Endodermal cell (in vitro differentiated cells): ENCODE measurements around the gene STX8. TPM values are rescaled to one million over a fixed set of nuclear protein-coding genes. Genes with fewer than 3 reads are reported as not detected.

ENCODE experiments used
- DNase-seq: peaks from one replicate; pipeline ENCODE4 v3.0.0-alpha.2; 2017
- H3K27ac ChIP-seq: 2 replicates; pipeline ENCODE4 v1.5.1; 2013; ENCODE audit warnings: mild to moderate bottlenecking, low read depth, low read length, moderate library complexity
- H3K27me3 ChIP-seq: 2 replicates; pipeline ENCODE4 v1.6.1; 2013; ENCODE audit warnings: mild to moderate bottlenecking, low read length, moderate library complexity; ENCODE audit not compliant: insufficient read depth, control insufficient read depth, poor library complexity, severe bottlenecking
- H3K36me3 ChIP-seq: 2 replicates; pipeline ENCODE4 v1.7.0; 2013; ENCODE audit warnings: mild to moderate bottlenecking, low read length, moderate library complexity; ENCODE audit not compliant: control insufficient read depth, insufficient read depth
- H3K4me1 ChIP-seq: one replicate; pipeline ENCODE4 v1.7.0; 2013; ENCODE audit warnings: low read length; ENCODE audit not compliant: control insufficient read depth, insufficient read depth
- H3K4me3 ChIP-seq: 2 replicates; pipeline ENCODE4 v1.5.1; 2013; ENCODE audit warnings: mild to moderate bottlenecking, low read length, moderate library complexity
- H3K9ac ChIP-seq: 2 replicates; pipeline ENCODE4 v1.6.1; 2013; ENCODE audit warnings: mild to moderate bottlenecking, low read length, moderate library complexity; ENCODE audit not compliant: poor library complexity, severe bottlenecking; ENCODE audit errors: extremely low read depth
- H3K9me3 ChIP-seq: 2 replicates; pipeline ENCODE4 v1.6.1; 2013; ENCODE audit warnings: mild to moderate bottlenecking, low read length, moderate library complexity; ENCODE audit not compliant: control insufficient read depth
- H3K27ac Mint-ChIP-seq: 2 replicates; pipeline ENCODE4 v1.8.0; 2020; ENCODE audit warnings: mixed read lengths
- H3K27me3 Mint-ChIP-seq: 2 replicates; pipeline ENCODE4 v1.8.0; 2021; ENCODE audit warnings: mild to moderate bottlenecking, mixed read lengths; ENCODE audit not compliant: insufficient read depth
- H3K36me3 Mint-ChIP-seq: 2 replicates; pipeline ENCODE4 v1.8.0; 2020; ENCODE audit warnings: low read depth, mixed read lengths
- H3K4me1 Mint-ChIP-seq: 2 replicates; pipeline ENCODE4 v1.8.0; 2020; ENCODE audit warnings: mixed read lengths
- H3K4me3 Mint-ChIP-seq: 2 replicates; pipeline ENCODE4 v1.8.0; 2020; ENCODE audit warnings: mild to moderate bottlenecking, moderate library complexity, mixed read lengths
- H3K9me3 Mint-ChIP-seq: 2 replicates; pipeline ENCODE4 v1.8.0; 2020; ENCODE audit warnings: mild to moderate bottlenecking, mixed read lengths
- CTCF ChIP-seq: fragments of 200-600 bp; sonication (generic); conservative IDR thresholded peaks from 2 replicates; pipeline ENCODE4 v1.5.0; 2021; ENCODE audit warnings: antibody characterized with exemption, mild to moderate bottlenecking
- WGBS, 2 experiments: methylation state at CpG; one replicate each; pipeline versions ENCODE4 v1.1.5 to v1.1.7; 2013; ENCODE audit warnings: missing lambda C conversion rate in 2 of 2, mixed read lengths in 1 of 2; ENCODE audit not compliant: insufficient coverage in 1 of 2, insufficient read length in 1 of 2; 5-methylcytosine and 5-hydroxymethylcytosine counted together
- total RNA-seq, 2 donors: library from RNA; stranded (reverse); fragmentation: NEBNext Ultra II Directional in 1 of 2; extraction: Animal tissue kit (Norgen Biotek cat#: 25700) in 1 of 2; gene quantifications; 2 replicates in 1 of 2; 3 replicates in 1 of 2; pipeline ENCODE4 v1.2.1, GENCODE V29; 2021

Gene STX8
- total RNA-seq, 2 donors from 2014 or later: 82.5 to 98.2 TPM

GRCh38 chr17:9208381-9209105, 367.1 kb downstream of the STX8 start:
- no peak overlapping the region for H3K27ac Mint-ChIP-seq
- Histone ChIP-seq H3K27ac (no peak overlapping the region), H3K27me3 (no peaks in the 10 kb centered on the region), H3K4me3 (no peak overlapping the region), H3K9ac (no peak overlapping the region), H3K4me1 (no peaks in the 10 kb centered on the region), H3K9me3 (no peaks in the 10 kb centered on the region), H3K36me3 (peaks cover 12% of the 10 kb centered on the region)
- peaks cover 21% of the 10 kb centered on the region for H3K36me3 Mint-ChIP-seq
- H3K4me3 Mint-ChIP-seq: no peak overlapping the region
- WGBS, 2 experiments: 96 to 97% methylated on average over 7 to 10 of the region's 10 CpGs
- DNase-seq: peak; percentile 36
- no peak for TF ChIP-seq CTCF
- peaks cover 2% of the 10 kb centered on the region for H3K27me3 Mint-ChIP-seq
- no peaks in the 10 kb centered on the region for H3K9me3 Mint-ChIP-seq
- peaks cover 8% of the 10 kb centered on the region for H3K4me1 Mint-ChIP-seq

GRCh38 chr17:9206741-9207332, 368.8 kb downstream of the STX8 start:
- Histone ChIP-seq H3K27ac (no peak overlapping the region), H3K9me3 (no peaks in the 10 kb centered on the region), H3K27me3 (no peaks in the 10 kb centered on the region), H3K36me3 (peaks cover 21% of the 10 kb centered on the region), H3K4me3 (no peak overlapping the region), H3K9ac (no peak overlapping the region), H3K4me1 (no peaks in the 10 kb centered on the region)
- Mint-ChIP-seq H3K27ac (no peak overlapping the region), H3K4me3 (no peak overlapping the region), H3K9me3 (no peaks in the 10 kb centered on the region), H3K36me3 (peaks cover 29% of the 10 kb centered on the region), H3K27me3 (peaks cover 2% of the 10 kb centered on the region), H3K4me1 (peaks cover 8% of the 10 kb centered on the region)
- WGBS, 2 experiments: 81 to 83% methylated on average over 11 to 14 of the region's 14 CpGs
- no peak for TF ChIP-seq CTCF
- no peak for DNase-seq

GRCh38 chr17:9206410-9206703, 369.3 kb downstream of the STX8 start:
- Histone ChIP-seq H3K36me3 (peaks cover 21% of the 10 kb centered on the region), H3K9ac (no peak overlapping the region), H3K27me3 (no peaks in the 10 kb centered on the region), H3K4me1 (no peaks in the 10 kb centered on the region), H3K9me3 (no peaks in the 10 kb centered on the region), H3K27ac (no peak overlapping the region), H3K4me3 (no peak overlapping the region)
- Mint-ChIP-seq H3K9me3 (no peaks in the 10 kb centered on the region), H3K4me3 (no peak overlapping the region), H3K27me3 (peaks cover 2% of the 10 kb centered on the region), H3K4me1 (peaks cover 8% of the 10 kb centered on the region), H3K36me3 (peaks cover 29% of the 10 kb centered on the region), H3K27ac (no peak overlapping the region)
- 77 to 78% methylated on average over 5 to 8 of the region's 8 CpGs for WGBS, 2 experiments
- TF ChIP-seq CTCF: no peak
- DNase-seq: no peak
